ENCODE results near the gene SSR1.

The SSR1 gene

GRCh38 chr6:7256785-7257184, 56.2 kb downstream of the SSR1 start:
- TF ChIP-seq, protein P1, sequence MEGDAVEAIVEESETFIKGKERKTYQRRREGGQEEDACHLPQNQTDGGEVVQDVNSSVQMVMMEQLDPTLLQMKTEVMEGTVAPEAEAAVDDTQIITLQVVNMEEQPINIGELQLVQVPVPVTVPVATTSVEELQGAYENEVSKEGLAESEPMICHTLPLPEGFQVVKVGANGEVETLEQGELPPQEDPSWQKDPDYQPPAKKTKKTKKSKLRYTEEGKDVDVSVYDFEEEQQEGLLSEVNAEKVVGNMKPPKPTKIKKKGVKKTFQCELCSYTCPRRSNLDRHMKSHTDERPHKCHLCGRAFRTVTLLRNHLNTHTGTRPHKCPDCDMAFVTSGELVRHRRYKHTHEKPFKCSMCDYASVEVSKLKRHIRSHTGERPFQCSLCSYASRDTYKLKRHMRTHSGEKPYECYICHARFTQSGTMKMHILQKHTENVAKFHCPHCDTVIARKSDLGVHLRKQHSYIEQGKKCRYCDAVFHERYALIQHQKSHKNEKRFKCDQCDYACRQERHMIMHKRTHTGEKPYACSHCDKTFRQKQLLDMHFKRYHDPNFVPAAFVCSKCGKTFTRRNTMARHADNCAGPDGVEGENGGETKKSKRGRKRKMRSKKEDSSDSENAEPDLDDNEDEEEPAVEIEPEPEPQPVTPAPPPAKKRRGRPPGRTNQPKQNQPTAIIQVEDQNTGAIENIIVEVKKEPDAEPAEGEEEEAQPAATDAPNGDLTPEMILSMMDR (IDR thresholded peaks at IDR 0.05; ENCODE audit: insufficient read depth, low read length) = no peak
- TF ChIP-seq POLR2AphosphoS5 (IDR thresholded peaks at IDR 0.05; ENCODE audit: low read depth) (no peak), GABPA (IDR thresholded peaks at IDR 0.05; ENCODE audit: low read depth) (no peak), SPI1 (IDR thresholded peaks at IDR 0.05; ENCODE audit: borderline replicate concordance, low read depth) (no peak), REST (IDR thresholded peaks at IDR 0.05; ENCODE audit: insufficient replicate concordance, low read depth) (no peak)
- Histone ChIP-seq H3K27ac (replicated peaks) (no peak overlapping the region; the same call in 1 of the 2 replicates), H3K27me3 (ENCODE audit: insufficient read depth, poor library complexity, severe bottlenecking) (no peaks in the 10 kb centered on the region), H3K4me3 (replicated peaks; ENCODE audit: insufficient read depth, low read length) (no peak overlapping the region)
- DNase-seq (ENCODE audit: low read depth in 1 of 2, low spot score in 1 of 2) = no peak

- no peak for TF ChIP-seq REST (IDR thresholded peaks at IDR 0.05; ENCODE audit: insufficient replicate concordance, low read depth)
- TF ChIP-seq POLR2AphosphoS5 (IDR thresholded peaks at IDR 0.05; ENCODE audit: low read depth) = no peak
- TF ChIP-seq SPI1 (IDR thresholded peaks at IDR 0.05; ENCODE audit: borderline replicate concordance, low read depth) = no peak
- TF ChIP-seq, protein P1 (IDR thresholded peaks at IDR 0.05; ENCODE audit: insufficient read depth, low read length) = no peak
- no peak for TF ChIP-seq GABPA (IDR thresholded peaks at IDR 0.05; ENCODE audit: low read depth)
- no peak for DNase-seq (ENCODE audit: low read depth in 1 of 2, low spot score in 1 of 2)
- Histone ChIP-seq H3K4me3 (replicated peaks; ENCODE audit: insufficient read depth, low read length) (0 out of 2 replicates have a peak overlapping the region, but pooled peaks have one; percentile 12), H3K27ac (replicated peaks) (peak overlapping the region; percentile 79), H3K27me3 (ENCODE audit: insufficient read depth, poor library complexity, severe bottlenecking) (no peaks in the 10 kb centered on the region)
These were observed 57.1 kb downstream of the SSR1 start for GRCh38 chr6:7255918-7256317.

- 0 out of 2 replicates have a peak overlapping the region, but pooled peaks have one; percentile 12 for H3K4me3 ChIP-seq (replicated peaks; ENCODE audit: insufficient read depth, low read length)
- peak overlapping the region; percentile 79 for H3K27ac ChIP-seq (replicated peaks)
- peak; percentile 57 to 72 for DNase-seq (ENCODE audit: low read depth in 1 of 2, low spot score in 1 of 2)
- TF ChIP-seq GABPA (IDR thresholded peaks at IDR 0.05; ENCODE audit: low read depth) (no peak), SPI1 (IDR thresholded peaks at IDR 0.05; ENCODE audit: borderline replicate concordance, low read depth) (peak; percentile 74)
- H3K27me3 ChIP-seq (ENCODE audit: insufficient read depth, poor library complexity, severe bottlenecking) = no peaks in the 10 kb centered on the region
These were observed 57.8 kb downstream of the SSR1 start for GRCh38 chr6:7254980-7255835.

- Histone ChIP-seq H3K4me3 (replicated peaks; ENCODE audit: insufficient read depth, low read length) (no peak overlapping the region), H3K27ac (replicated peaks) (no peak overlapping the region), H3K27me3 (ENCODE audit: insufficient read depth, poor library complexity, severe bottlenecking) (no peaks in the 10 kb centered on the region)
- TF ChIP-seq REST (IDR thresholded peaks at IDR 0.05; ENCODE audit: insufficient replicate concordance, low read depth) = no peak
- TF ChIP-seq, protein P1 (IDR thresholded peaks at IDR 0.05; ENCODE audit: insufficient read depth, low read length) = no peak
- TF ChIP-seq POLR2AphosphoS5 (IDR thresholded peaks at IDR 0.05; ENCODE audit: low read depth) = no peak; the same call in none of the 2 replicates
- no peak for TF ChIP-seq SPI1 (IDR thresholded peaks at IDR 0.05; ENCODE audit: borderline replicate concordance, low read depth)
- TF ChIP-seq GABPA (IDR thresholded peaks at IDR 0.05; ENCODE audit: low read depth) = no peak
- no peak for DNase-seq (ENCODE audit: low read depth in 1 of 2, low spot score in 1 of 2)
These were observed 60.6 kb downstream of the SSR1 start for GRCh38 chr6:7252390-7252789.

Data from HL-60 (cell line).